GM21390 (cell line): ENCODE measurements around the gene KCNN1.
"Not testable (repeated sequence)": the region's sequence is repeated elsewhere in the genome, so short reads cannot be mapped to it uniquely, and the experiment has no call there.

Experiments used
- ATAC-seq: cut with Tn5 transposase; IDR thresholded peaks from one replicate; pipeline ENCODE4 v1.9.1; 2021; ENCODE audit not compliant: unreplicated experiment

Gene KCNN1

DNA sequence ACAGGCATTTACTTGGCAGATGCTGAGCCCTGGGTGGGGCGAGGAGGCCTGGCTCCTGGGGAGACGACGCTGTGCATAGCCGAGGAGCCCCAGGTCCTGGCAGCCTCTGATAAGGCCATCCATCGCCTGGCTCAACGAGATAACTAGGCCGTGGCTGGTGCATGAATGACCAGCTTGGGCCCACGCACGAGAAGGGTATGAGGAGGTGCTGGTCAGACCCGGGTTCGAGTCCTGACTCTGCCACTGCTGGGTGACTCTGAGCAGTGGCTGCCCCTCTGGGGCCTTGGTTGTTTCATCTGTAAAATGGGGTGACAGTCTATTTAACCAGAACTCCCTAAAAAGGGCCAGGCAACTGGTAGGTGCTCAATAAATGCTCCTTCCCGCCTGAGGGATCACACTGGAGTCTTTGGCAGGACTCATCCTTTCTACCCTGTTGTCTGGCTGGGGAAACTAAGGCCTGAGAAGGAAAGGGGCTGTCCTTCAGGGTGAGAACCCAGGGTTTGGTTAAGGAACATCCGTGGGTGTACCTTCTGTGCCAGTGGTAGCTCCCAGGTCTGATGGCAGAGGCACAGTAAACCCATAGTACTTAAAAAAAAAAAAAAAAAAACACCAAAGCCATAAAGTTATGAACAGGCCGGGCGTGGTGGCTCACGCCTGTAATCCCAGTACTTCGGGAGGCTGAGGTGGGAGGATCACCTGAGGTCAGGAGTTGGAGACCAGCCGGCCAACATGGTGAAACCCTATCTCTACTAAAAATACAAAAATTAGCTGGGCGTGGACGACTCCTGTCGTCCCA is 33.0 kb downstream of the KCNN1 start:
- ATAC-seq: no peak

DNA sequence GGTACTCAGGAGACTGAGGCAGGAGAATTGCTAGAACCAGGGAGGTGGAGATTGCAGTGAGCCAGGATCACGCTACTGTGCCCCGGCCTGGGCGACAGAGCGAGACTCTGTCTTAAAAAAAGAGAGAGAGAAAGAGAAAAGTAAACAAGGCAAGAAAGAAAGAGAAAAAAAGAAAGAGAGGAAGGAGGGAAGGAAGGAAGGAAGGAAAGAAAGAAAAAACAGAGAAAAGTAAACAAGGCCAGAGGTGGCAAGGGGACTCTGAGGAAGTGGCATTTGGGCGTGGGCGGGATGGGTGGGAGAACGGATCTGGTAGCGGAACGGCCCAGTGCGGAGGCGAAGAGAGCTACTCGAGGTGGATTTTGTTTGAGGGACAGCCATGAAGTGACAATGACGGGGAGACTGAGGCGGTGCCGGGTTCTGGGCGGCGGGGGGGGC is 33.6 kb downstream of the KCNN1 start:
- peak; percentile 6 for ATAC-seq

GRCh38 chr19:18000915-18001776 is 34.2 kb downstream of the KCNN1 start:
- peak; percentile 68 for ATAC-seq

- ATAC-seq: no peak
These were observed 35.0 kb downstream of the KCNN1 start for GRCh38 chr19:18001777-18002345.

DNA sequence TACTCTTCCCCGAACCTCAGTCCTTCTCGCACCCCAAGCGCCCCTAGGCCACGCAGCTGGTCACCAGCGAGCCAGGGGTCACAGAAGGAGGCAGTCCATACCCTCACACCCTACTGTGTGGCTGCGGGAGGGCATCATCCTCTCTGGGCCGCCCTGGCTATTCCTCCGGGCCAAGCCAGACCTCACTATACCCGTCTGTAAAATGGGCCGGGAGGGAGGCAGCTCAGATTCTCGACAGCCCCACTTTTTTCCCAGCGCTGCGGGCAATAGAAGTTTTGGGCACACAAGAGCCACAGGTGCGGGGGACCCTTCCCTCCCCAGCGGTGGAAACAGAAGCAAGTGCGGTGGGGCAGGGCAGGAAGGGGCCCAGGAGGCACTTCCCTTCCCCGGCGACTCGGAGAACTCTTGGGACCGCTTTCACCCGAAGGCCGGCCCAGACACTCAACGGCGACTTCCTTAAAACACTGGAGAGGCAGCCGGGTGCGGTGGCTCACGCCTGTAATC is 35.5 kb downstream of the KCNN1 start:
- no peak for ATAC-seq

DNA sequence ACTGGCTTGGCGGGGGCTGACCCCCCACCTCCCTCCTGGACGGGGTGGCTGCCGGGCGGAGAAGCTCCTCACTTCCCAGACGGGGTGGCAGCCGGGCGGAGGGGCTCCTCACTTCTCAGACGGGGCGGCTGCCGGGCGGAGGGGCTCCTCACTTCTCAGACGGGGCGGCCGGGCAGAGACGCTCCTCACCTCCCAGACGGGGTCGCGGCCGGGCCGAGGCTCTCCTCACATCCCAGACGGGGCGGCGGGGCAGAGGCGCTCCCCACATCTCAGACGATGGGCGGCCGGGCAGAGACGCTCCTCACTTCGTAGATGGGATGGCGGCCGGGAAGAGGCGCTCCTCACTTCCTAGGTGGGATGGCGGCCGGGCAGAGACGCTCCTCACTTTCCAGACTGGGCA is 38.8 kb downstream of the KCNN1 start:
- not testable (repeated sequence) for ATAC-seq

GRCh38 chr19:18007044-18007916 is 40.4 kb downstream of the KCNN1 start:
- peak; percentile 53 for ATAC-seq

DNA sequence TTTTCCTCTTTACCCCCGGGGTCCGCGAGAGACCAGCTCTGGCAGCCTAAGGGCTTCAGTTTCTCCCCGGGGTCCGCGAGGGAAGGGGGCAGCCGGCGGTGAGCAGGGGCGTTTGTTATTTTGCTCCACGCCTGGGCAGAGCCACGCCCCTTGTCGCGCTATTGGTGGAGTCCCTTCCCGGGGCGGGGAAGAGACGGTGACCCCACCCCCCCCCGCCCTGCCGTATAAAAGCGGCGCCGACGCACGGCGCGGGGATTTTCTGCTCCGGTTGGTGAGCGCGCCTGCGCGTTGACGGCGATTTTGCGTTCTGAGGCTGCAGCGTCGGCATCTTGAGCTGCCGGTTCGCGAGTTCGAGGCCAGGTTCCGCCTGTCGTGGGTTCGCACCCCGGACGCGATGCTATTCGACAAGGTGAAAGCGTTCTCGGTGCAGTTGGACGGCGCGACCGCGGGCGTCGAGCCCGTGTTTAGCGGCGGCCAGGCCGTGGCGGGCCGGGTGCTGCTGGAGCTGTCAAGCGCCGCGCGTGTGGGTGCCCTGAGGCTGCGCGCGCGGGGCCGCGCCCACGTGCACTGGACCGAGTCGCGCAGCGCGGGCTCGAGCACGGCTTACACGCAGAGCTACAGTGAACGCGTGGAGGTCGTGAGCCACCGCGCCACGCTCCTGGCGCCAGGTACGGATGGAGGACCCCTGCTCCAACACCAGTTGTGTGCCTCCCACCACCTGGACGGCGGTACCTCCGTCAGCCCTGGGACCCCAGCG is 41.2 kb downstream of the KCNN1 start, which contains the start of gene ARRDC2:
Gene ARRDC2, plus strand, starts transcription at position 254 of the 757 bp plus-strand sequence. Its CDS starts 141 bp downstream, at position 395.
- peak; percentile 49 for ATAC-seq

- ATAC-seq: no peak
These were observed 41.9 kb downstream of the KCNN1 start for GRCh38 chr19:18008814-18009213.

DNA sequence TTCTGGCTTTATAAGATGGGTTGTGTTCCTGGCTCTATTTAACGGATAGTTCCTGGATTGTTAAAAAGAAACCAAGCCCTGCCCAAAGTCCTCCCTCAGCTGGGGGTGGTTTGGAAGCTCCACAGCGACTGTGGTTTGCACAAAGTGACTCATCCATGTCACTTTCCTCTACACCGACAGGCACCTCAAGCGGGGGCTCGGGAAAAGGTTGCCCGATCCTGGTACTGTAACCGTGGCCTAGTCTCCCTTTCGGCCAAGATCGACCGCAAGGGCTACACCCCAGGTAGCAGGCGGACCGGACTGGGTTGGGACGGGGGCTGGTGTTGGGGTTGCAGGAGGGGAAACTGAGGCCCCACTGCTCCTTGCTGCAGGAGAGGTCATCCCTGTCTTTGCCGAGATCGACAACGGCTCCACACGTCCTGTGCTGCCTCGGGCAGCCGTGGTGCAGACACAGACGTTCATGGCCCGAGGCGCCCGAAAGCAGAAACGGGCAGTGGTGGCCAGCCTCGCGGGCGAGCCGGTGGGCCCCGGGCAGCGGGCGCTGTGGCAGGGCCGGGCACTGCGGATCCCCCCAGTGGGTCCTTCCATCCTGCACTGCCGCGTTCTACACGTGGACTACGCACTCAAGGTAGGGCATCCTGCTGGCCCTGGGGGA is 42.6 kb downstream of the KCNN1 start:
- no peak for ATAC-seq

GRCh38 chr19:18010149-18010548 is 43.2 kb downstream of the KCNN1 start:
- no peak for ATAC-seq

GRCh38 chr19:18013210-18014111 is 46.6 kb downstream of the KCNN1 start:
- ATAC-seq: no peak

DNA sequence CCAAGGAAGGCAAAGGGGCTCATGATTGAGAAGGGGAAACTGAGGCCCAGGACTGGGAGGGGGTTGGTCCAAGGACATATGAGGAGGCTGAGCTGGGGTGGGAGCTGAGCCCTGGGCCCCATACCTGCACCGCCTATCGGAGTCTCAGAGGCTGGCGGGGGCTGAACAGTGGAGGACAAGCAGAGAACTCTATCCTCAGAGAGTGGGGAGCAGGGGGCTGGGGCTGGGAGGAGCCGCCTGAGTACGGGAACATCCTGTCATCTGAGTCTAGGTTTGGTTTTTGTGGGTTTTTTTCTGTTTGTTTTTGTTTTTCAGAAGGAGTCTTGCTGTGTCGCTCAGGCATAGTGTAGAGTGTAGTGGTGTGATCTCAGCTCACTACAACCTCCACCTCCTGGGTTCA is 47.3 kb downstream of the KCNN1 start:
- no peak for ATAC-seq

DNA sequence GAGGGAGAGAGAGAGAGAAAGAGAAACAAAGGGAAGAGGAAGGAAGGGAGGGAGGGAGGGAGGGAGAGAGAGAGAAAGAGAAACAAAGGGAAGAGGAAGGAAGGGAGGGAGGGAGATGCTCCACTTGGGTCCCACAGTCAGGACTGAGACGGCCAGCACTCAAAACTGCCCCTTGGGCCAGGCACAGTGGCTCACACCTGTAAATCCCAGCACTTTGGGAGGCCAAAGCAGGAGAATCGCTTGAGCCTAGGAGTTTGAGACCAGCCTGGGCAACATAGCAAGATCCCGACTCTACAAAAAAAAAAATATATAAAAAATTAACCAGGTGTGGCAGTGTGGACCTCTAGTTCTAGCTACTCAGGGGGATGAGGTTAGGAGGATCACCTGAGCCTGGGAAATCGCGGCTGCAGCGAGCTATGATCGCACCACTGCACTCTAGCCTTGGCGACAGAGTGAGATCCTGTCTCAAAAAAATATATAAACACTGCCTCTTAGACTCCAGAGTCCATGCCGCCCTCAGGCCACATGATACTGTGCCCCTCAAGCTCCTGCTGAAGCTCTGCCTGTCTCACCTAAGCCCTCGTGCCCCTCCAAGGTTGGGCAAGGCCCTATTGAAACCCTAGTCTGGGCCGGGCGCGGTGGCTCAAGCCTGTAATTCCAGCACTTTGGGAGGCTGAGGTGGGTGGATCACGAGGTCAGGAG is 49.5 kb downstream of the KCNN1 start:
- no peak for ATAC-seq

DNA sequence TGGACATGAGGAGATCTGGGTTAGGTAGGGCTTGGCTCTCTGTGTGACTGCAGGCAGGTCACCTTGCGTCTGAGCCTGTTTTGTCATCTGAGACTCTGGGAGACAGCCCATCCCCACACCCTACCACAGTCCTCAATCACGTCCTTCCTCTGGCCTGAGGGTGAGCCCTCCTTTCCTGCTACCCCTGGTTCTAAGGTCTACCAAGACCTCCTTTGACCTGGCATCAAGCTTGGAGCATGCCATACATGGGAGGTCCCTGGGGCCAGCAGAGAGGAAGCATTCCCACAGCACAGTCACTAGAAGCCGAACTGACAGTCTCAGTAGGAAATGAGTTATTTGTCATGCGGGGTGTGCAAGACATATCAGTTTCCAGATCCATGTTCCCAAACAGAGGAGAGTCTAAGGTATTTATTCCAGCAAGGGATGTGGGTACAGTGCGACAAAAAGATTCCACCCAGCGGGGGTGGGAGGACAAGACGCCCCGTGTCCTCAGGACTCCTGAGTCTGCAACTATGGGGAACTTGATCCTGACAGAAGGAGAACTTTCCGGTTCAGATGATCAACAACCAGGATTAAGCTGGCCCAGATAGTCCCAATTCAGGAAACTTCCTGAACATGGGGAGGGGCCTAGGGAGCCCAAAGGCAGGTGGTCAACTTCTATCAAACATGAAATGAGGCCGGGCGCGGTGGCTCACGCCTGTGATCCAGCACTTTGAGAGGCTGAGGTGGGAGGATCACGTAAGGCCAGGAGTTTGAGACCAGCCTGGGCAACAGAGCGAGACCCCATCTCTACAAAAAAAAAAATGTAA is 50.6 kb downstream of the KCNN1 start:
- ATAC-seq: no peak

DNA sequence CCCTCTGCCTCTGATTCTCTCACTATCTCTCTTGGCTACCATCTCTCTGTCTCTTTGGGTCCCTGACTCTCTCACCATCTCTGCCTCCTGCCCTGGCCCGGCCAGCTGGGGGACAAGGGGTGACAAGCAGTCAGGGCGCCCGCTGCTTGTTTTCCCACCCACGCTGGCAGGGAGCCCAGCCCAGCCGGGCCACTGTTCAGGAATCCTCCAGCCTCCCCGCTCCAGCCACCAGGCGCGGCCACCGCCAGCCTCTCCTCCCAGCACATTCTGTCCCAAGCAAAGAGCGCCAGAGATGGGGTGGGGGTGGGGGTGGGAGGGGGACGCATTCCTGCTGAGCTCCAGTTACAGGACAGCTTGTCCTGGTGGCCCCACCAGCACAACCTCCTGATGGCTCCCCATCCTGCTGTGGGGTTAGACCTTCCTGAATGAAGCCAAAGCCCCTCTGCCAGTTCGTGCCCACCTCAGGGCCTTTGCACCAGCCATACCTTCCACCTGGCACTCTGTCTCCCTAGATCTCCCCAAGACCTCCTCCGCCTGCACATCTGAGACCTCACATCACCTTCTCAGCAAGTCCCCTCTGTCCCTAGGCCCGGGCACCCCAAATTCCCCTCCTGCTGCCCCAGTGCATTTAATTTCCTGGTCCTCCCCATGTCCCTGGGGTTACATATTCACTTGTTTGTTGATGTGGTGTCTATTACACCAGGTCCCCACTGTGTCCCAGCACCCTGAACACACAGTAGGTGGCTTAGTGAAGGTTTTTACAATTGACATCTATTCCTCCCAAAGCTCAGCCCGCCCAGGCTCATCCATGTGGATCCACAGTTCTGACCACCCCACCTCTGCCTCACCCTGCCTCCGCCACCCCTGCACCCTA is 53.5 kb downstream of the KCNN1 start:
- no peak for ATAC-seq
